ENCODE results near the gene ARHGAP18. TPM values are rescaled to one million over a fixed set of nuclear protein-coding genes. Genes with fewer than 3 reads are reported as not detected.

Gene ARHGAP18
- total RNA-seq, 1 donor from 2014 or later: 38.6 TPM

DNA sequence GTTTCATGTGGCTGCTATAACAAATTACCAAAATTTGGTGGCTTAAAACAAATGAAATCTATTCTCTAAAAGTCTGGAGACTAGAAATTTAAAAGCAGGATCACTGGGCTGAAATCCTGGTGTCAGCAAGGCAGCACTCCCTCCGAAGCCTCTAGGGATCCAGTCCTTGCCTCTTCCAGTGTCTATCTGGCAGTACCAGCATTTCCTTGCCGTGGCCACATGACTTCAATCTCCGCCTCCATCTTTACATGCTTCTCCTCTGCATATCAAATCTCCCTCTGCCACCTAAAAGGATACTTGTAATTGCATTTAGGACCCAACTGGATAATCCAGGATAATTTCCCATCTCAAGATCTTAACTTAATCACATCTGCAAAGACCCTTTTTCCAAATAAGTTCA, 30.2 kb downstream of the ARHGAP18 start:
- Histone ChIP-seq H3K4me1 (ENCODE audit: insufficient read depth, low read length) (peaks cover 35% of the 10 kb centered on the region), H3K79me2 (ENCODE audit: insufficient read depth, low read length) (peaks cover 75% of the 10 kb centered on the region), H2AFZ (ENCODE audit: low read depth, low read length) (no peak overlapping the region), H4K20me1 (ENCODE audit: insufficient read depth, low read length) (no peaks in the 10 kb centered on the region), H3K36me3 (ENCODE audit: insufficient read depth, low read length) (no peaks in the 10 kb centered on the region), H3K27me3 (ENCODE audit: insufficient read depth, low read length) (no peaks in the 10 kb centered on the region), H3K4me2 (ENCODE audit: low read length) (peak overlapping the region; percentile 2), H3K4me3 (ENCODE audit: insufficient read depth, low read depth, low read length) (no peak overlapping the region), H3K9me3 (ENCODE audit: insufficient read depth, low read depth, low read length) (no peaks in the 10 kb centered on the region), H3K9ac (ENCODE audit: low read length) (no peak overlapping the region), H3K27ac (ENCODE audit: low read depth, low read length) (no peak overlapping the region)
- no peak overlapping the region for H3K4me3 Mint-ChIP-seq (ENCODE audit: unreplicated experiment)
- TF ChIP-seq, protein P1, sequence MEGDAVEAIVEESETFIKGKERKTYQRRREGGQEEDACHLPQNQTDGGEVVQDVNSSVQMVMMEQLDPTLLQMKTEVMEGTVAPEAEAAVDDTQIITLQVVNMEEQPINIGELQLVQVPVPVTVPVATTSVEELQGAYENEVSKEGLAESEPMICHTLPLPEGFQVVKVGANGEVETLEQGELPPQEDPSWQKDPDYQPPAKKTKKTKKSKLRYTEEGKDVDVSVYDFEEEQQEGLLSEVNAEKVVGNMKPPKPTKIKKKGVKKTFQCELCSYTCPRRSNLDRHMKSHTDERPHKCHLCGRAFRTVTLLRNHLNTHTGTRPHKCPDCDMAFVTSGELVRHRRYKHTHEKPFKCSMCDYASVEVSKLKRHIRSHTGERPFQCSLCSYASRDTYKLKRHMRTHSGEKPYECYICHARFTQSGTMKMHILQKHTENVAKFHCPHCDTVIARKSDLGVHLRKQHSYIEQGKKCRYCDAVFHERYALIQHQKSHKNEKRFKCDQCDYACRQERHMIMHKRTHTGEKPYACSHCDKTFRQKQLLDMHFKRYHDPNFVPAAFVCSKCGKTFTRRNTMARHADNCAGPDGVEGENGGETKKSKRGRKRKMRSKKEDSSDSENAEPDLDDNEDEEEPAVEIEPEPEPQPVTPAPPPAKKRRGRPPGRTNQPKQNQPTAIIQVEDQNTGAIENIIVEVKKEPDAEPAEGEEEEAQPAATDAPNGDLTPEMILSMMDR (IDR thresholded peaks at IDR 0.05; ENCODE audit: insufficient read depth, low read depth, low read length): no peak
- no peak for TF ChIP-seq EZH2 (IDR thresholded peaks at IDR 0.05; ENCODE audit: insufficient read depth, low read length)
- no peak overlapping the region for H3K27ac Mint-ChIP-seq (ENCODE audit: unreplicated experiment)
- H3K9me3 Mint-ChIP-seq (ENCODE audit: unreplicated experiment): no peaks in the 10 kb centered on the region
- H3K36me3 Mint-ChIP-seq (ENCODE audit: low read depth, unreplicated experiment): peaks cover 13% of the 10 kb centered on the region
- no peak for DNase-seq (ENCODE audit: low read depth)
- H3K27me3 Mint-ChIP-seq (ENCODE audit: low read depth, unreplicated experiment): no peaks in the 10 kb centered on the region
- H3K4me1 Mint-ChIP-seq (ENCODE audit: low read depth, unreplicated experiment): peaks cover 67% of the 10 kb centered on the region
- FAIRE-seq: no peak

DNA sequence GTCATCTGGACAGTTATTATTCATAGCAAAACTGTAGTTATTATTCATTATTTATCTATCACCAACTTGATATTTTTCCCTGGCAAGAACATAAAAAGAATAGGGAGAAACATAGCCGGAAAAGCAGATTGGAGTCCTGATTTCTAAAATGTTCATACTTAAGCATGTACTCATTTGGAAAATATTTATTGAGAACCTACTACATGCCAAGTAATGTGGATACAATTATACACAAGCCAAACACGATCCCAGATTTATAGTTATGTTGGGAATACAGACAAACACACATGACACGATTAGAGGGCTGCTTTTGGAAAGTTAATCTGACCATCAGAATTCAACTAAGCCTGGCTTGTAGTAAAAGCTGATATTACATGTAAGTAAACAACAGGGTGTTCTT, 30.7 kb downstream of the ARHGAP18 start:
- Histone ChIP-seq H2AFZ (ENCODE audit: low read depth, low read length) (no peak overlapping the region), H3K4me2 (ENCODE audit: low read length) (peak overlapping the region; percentile 2), H3K9ac (ENCODE audit: low read length) (no peak overlapping the region)

DNA sequence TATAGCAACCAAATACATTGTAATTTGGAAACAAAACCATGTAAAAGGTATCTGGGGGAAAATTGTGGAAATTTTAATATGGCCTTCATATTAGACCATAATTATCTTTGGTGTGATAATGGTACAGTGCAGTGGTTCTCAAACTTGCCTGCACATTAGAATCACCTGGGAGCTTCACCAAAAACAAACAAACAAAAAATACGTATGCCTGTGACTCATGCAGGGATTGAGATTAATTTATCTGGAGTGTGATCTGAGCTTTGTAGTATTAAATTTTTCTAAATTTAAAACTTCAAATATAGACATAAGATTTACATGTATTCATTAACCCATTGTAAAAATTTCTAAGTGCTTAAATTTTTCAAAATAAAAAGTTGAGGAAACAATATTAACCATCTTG, 31.5 kb downstream of the ARHGAP18 start:
- no peak for TF ChIP-seq EZH2 (IDR thresholded peaks at IDR 0.05; ENCODE audit: insufficient read depth, low read length)
- TF ChIP-seq, protein P1 (IDR thresholded peaks at IDR 0.05; ENCODE audit: insufficient read depth, low read depth, low read length): no peak
- Histone ChIP-seq H3K9me3 (ENCODE audit: insufficient read depth, low read depth, low read length) (no peaks in the 10 kb centered on the region), H3K4me2 (ENCODE audit: low read length) (peak overlapping the region; percentile 15), H3K4me1 (ENCODE audit: insufficient read depth, low read length) (peaks cover 36% of the 10 kb centered on the region), H3K27ac (ENCODE audit: low read depth, low read length) (peak overlapping the region; percentile 21), H2AFZ (ENCODE audit: low read depth, low read length) (no peak overlapping the region), H3K9ac (ENCODE audit: low read length) (no peak overlapping the region), H3K4me3 (ENCODE audit: insufficient read depth, low read depth, low read length) (no peak overlapping the region), H3K36me3 (ENCODE audit: insufficient read depth, low read length) (no peaks in the 10 kb centered on the region), H4K20me1 (ENCODE audit: insufficient read depth, low read length) (no peaks in the 10 kb centered on the region), H3K27me3 (ENCODE audit: insufficient read depth, low read length) (no peaks in the 10 kb centered on the region), H3K79me2 (ENCODE audit: insufficient read depth, low read length) (peaks cover 78% of the 10 kb centered on the region)
- H3K36me3 Mint-ChIP-seq (ENCODE audit: low read depth, unreplicated experiment): peaks cover 13% of the 10 kb centered on the region
- H3K27ac Mint-ChIP-seq (ENCODE audit: unreplicated experiment): no peak overlapping the region
- FAIRE-seq (no peak), DNase-seq (ENCODE audit: low read depth) (no peak)
- H3K4me1 Mint-ChIP-seq (ENCODE audit: low read depth, unreplicated experiment): peaks cover 63% of the 10 kb centered on the region
- no peaks in the 10 kb centered on the region for H3K9me3 Mint-ChIP-seq (ENCODE audit: unreplicated experiment)
- no peak overlapping the region for H3K4me3 Mint-ChIP-seq (ENCODE audit: unreplicated experiment)
- H3K27me3 Mint-ChIP-seq (ENCODE audit: low read depth, unreplicated experiment): no peaks in the 10 kb centered on the region

More for the DNA sequence above, 30.7 kb downstream of the ARHGAP18 start:
- Histone ChIP-seq H3K27me3 (ENCODE audit: insufficient read depth, low read length) (no peaks in the 10 kb centered on the region), H4K20me1 (ENCODE audit: insufficient read depth, low read length) (no peaks in the 10 kb centered on the region), H3K36me3 (ENCODE audit: insufficient read depth, low read length) (no peaks in the 10 kb centered on the region), H3K27ac (ENCODE audit: low read depth, low read length) (no peak overlapping the region), H3K4me3 (ENCODE audit: insufficient read depth, low read depth, low read length) (no peak overlapping the region), H3K4me1 (ENCODE audit: insufficient read depth, low read length) (peaks cover 34% of the 10 kb centered on the region), H3K9me3 (ENCODE audit: insufficient read depth, low read depth, low read length) (no peaks in the 10 kb centered on the region), H3K79me2 (ENCODE audit: insufficient read depth, low read length) (peaks cover 78% of the 10 kb centered on the region)
- Mint-ChIP-seq H3K27ac (ENCODE audit: unreplicated experiment) (peak overlapping the region; percentile 75), H3K4me1 (ENCODE audit: low read depth, unreplicated experiment) (peaks cover 66% of the 10 kb centered on the region), H3K4me3 (ENCODE audit: unreplicated experiment) (no peak overlapping the region), H3K9me3 (ENCODE audit: unreplicated experiment) (no peaks in the 10 kb centered on the region), H3K36me3 (ENCODE audit: low read depth, unreplicated experiment) (peaks cover 13% of the 10 kb centered on the region), H3K27me3 (ENCODE audit: low read depth, unreplicated experiment) (no peaks in the 10 kb centered on the region)
- DNase-seq (ENCODE audit: low read depth) (peak; percentile 50), FAIRE-seq (no peak)
- TF ChIP-seq EZH2 (IDR thresholded peaks at IDR 0.05; ENCODE audit: insufficient read depth, low read length): no peak
- TF ChIP-seq, protein P1 (IDR thresholded peaks at IDR 0.05; ENCODE audit: insufficient read depth, low read depth, low read length): no peak
